NCI-H748 (cell line): ENCODE data around the gene NKX1-1.
"Not testable (repeated sequence)": the region's sequence is repeated elsewhere in the genome, so short reads cannot be mapped to it uniquely, and the experiment has no call there.

ENCODE experiments used
- DNase-seq: peaks from one replicate; lab custom pipeline; 2025; ENCODE audit not compliant: unreplicated experiment; lab: John Stamatoyannopoulos, UW

The NKX1-1 gene

GRCh38 chr4:1393866-1394265, 12.4 kb downstream of the NKX1-1 start:
- DNase-seq: no peak

- DNase-seq: not testable (repeated sequence)
Measured at GRCh38 chr4:1393363-1393762, 12.9 kb downstream of the NKX1-1 start.

GRCh38 chr4:1385373-1386340, 20.6 kb downstream of the NKX1-1 start:
- no peak for DNase-seq

GRCh38 chr4:1384675-1385372, 21.4 kb downstream of the NKX1-1 start:
- DNase-seq: no peak

GRCh38 chr4:1383728-1384591, 22.3 kb downstream of the NKX1-1 start:
- no peak for DNase-seq

- DNase-seq: no peak
Measured at GRCh38 chr4:1382776-1383727, 23.2 kb downstream of the NKX1-1 start.

GRCh38 chr4:1381944-1382541, 24.2 kb downstream of the NKX1-1 start:
- DNase-seq: peak; percentile 36

GRCh38 chr4:1381181-1381621, 25.0 kb downstream of the NKX1-1 start:
- DNase-seq: no peak

- no peak for DNase-seq
Measured at GRCh38 chr4:1380368-1381151, 25.7 kb downstream of the NKX1-1 start.

GRCh38 chr4:1379801-1380331, 26.4 kb downstream of the NKX1-1 start:
- DNase-seq: no peak

- DNase-seq: no peak
Measured at GRCh38 chr4:1379351-1379781, 26.9 kb downstream of the NKX1-1 start.

- DNase-seq: no peak
Measured at GRCh38 chr4:1378559-1379231, 27.5 kb downstream of the NKX1-1 start.

GRCh38 chr4:1377606-1378261, 28.5 kb downstream of the NKX1-1 start:
- no peak for DNase-seq

GRCh38 chr4:1376841-1377605, 29.2 kb downstream of the NKX1-1 start:
- no peak for DNase-seq

GRCh38 chr4:1376391-1376840, 29.8 kb downstream of the NKX1-1 start:
- DNase-seq: no peak

GRCh38 chr4:1375761-1376322, 30.4 kb downstream of the NKX1-1 start:
- DNase-seq: no peak
